Endothelial cell of umbilical vein (primary cell): ENCODE results near the gene PID1. TPM values are rescaled to one million over a fixed set of nuclear protein-coding genes. Genes with fewer than 3 reads are reported as not detected.

Experiments used
- BruUV-seq: library from RNA; stranded (reverse); fragments of 400-500 nt; replicated peaks from 2 replicates; lab custom pipeline; 2021; lab: Mats Ljungman, UMichigan
- CTCF ChIA-PET: fragments of 300-600, 350-600 bp; sonication (Branson Sonifier 250); formaldehyde crosslinking; loops from one replicate; lab custom pipeline; 2021; ENCODE audit warnings: antibody characterized with exemption, inconsistent platforms; lab: Charles Lee
- POLR2A ChIA-PET: fragments of 300-600, 350-600 bp; sonication (Branson Sonifier 250); formaldehyde crosslinking; loops from one replicate; lab custom pipeline; 2021; ENCODE audit warnings: antibody characterized with exemption, inconsistent platforms; lab: Charles Lee
- DNase-seq: peaks from one replicate; pipeline ENCODE4 v3.0.0-alpha.2; 2011; ENCODE audit warnings: low read depth, low spot score
- FAIRE-seq: peaks from 2 replicates; lab custom pipeline; 2011; peaks lifted over from hg19 to GRCh38; lab: Jason Lieb, UNC
- H2AFZ ChIP-seq: 2 replicates; pipeline ENCODE4 v1.6.0; 2012; ENCODE audit warnings: low read depth, low read length, control low read depth, inconsistent platforms
- H3K27ac ChIP-seq: 2 replicates; pipeline ENCODE4 v1.5.1; 2011; ENCODE audit warnings: low read depth, mild to moderate bottlenecking, control low read depth, low read length, moderate library complexity; ENCODE audit not compliant: insufficient read depth
- H3K27me3 ChIP-seq, 2 experiments: 2 replicates each; pipeline versions ENCODE4 v1.6.0 to v1.6.1; 2011; ENCODE audit warnings: low read length in 2 of 2, mixed read lengths in 1 of 2; ENCODE audit not compliant: control insufficient read depth in 2 of 2, insufficient read depth in 2 of 2
- H3K36me3 ChIP-seq, 2 experiments: 2 replicates in 1 of 2; 3 replicates in 1 of 2; pipeline ENCODE4 v1.5.1; 2011; ENCODE audit warnings: low read length in 2 of 2, mild to moderate bottlenecking in 1 of 2, moderate library complexity in 1 of 2; ENCODE audit not compliant: control insufficient read depth in 2 of 2, insufficient read depth in 2 of 2; ENCODE audit errors: extremely low read depth in 1 of 2
- H3K4me1 ChIP-seq: 3 replicates; pipeline ENCODE4 v1.5.1; 2011; ENCODE audit warnings: mild to moderate bottlenecking, low read length; ENCODE audit not compliant: control insufficient read depth, insufficient read depth; ENCODE audit errors: extremely low read depth
- H3K4me2 ChIP-seq: 2 replicates; pipeline ENCODE4 v1.6.1; 2011; ENCODE audit warnings: low read length, control low read depth, mixed read lengths; ENCODE audit not compliant: insufficient read depth
- H3K4me3 ChIP-seq, 3 experiments: fragments of 200-600 bp in 1 of 3; sonication (generic), shearing (Covaris generic) in 1 of 3; replicated peaks in 1 of 3; 2 replicates each; pipeline ENCODE4 v1.5.1; 2011 to 2016; ENCODE audit warnings: control low read depth in 3 of 3, low read length in 3 of 3, mild to moderate bottlenecking in 2 of 3, inconsistent platforms in 1 of 3, low read depth in 1 of 3, moderate library complexity in 1 of 3; ENCODE audit not compliant: insufficient read depth in 1 of 3
- H3K79me2 ChIP-seq: 2 replicates; pipeline ENCODE4 v1.6.0; 2012; ENCODE audit warnings: low read length, inconsistent platforms; ENCODE audit not compliant: control insufficient read depth, insufficient read depth
- H3K9ac ChIP-seq: replicated peaks from 2 replicates; pipeline ENCODE3; 2011; ENCODE audit warnings: low read length, control low read depth; ENCODE audit not compliant: insufficient read depth; ENCODE audit errors: extremely low read depth
- H3K9me1 ChIP-seq: replicated peaks from 3 replicates; pipeline ENCODE4 v1.6.0; 2011; ENCODE audit warnings: mild to moderate bottlenecking, low read length; ENCODE audit not compliant: control insufficient read depth, insufficient read depth; ENCODE audit errors: extremely low read depth
- H3K9me3 ChIP-seq: replicated peaks from 2 replicates; pipeline ENCODE4 v1.5.1; 2012; ENCODE audit warnings: low read length, inconsistent platforms; ENCODE audit not compliant: control insufficient read depth, insufficient read depth
- H4K20me1 ChIP-seq: replicated peaks from 2 replicates; pipeline ENCODE3; 2011; ENCODE audit warnings: mild to moderate bottlenecking, low read length; ENCODE audit not compliant: control insufficient read depth, insufficient read depth; ENCODE audit errors: extremely low read depth
- CTCF ChIP-seq, 2 donors: IDR thresholded peaks; 1 replicate in 1 of 2; 2 replicates in 1 of 2; pipeline ENCODE4 v1.5.1; 2011; ENCODE audit warnings: low read length in 2 of 2, mild to moderate bottlenecking in 2 of 2, moderate library complexity in 2 of 2, control low read depth in 1 of 2, inconsistent platforms in 1 of 2, low read depth in 1 of 2; ENCODE audit not compliant: insufficient read depth in 1 of 2; ENCODE audit errors: extremely low read depth in 1 of 2
- EZH2 ChIP-seq: IDR thresholded peaks from 2 replicates; pipeline ENCODE4 v1.6.1; 2012; ENCODE audit warnings: borderline replicate concordance, low read depth, mild to moderate bottlenecking, moderate library complexity, low read length, inconsistent platforms; ENCODE audit not compliant: severe bottlenecking
- FOS ChIP-seq: IDR thresholded peaks from 2 replicates; pipeline ENCODE4 v1.6.1; 2011; ENCODE audit warnings: mild to moderate bottlenecking, low read length, moderate library complexity, borderline replicate concordance; ENCODE audit not compliant: insufficient read depth
- GATA2 ChIP-seq: IDR thresholded peaks from 2 replicates; pipeline ENCODE4 v1.7.0; 2011; ENCODE audit warnings: low read depth, mild to moderate bottlenecking, moderate library complexity, mixed read lengths, low read length; ENCODE audit not compliant: insufficient read length, insufficient read depth
- MAX ChIP-seq: IDR thresholded peaks from 2 replicates; pipeline ENCODE4 v1.6.1; 2011; ENCODE audit not compliant: insufficient read depth, insufficient read length
- MYC ChIP-seq: IDR thresholded peaks from one replicate; pipeline ENCODE4 v1.6.1; 2011; ENCODE audit warnings: mild to moderate bottlenecking, low read depth, low read length
- POLR2A ChIP-seq: IDR thresholded peaks from 2 replicates; pipeline ENCODE4 v1.6.1; 2012; ENCODE audit warnings: low read depth, mild to moderate bottlenecking, control low read depth, low read length
- POLR2AphosphoS5 ChIP-seq: IDR thresholded peaks from 2 replicates; pipeline ENCODE4 v1.6.1; 2012; ENCODE audit warnings: low read depth, mild to moderate bottlenecking, control low read depth, low read length, moderate library complexity; ENCODE audit not compliant: insufficient read depth
- dilution Hi-C: fragments of 300-500 bp; cut with MboI; formaldehyde crosslinking; loops from one replicate; pipeline ENCODE4 v1.15.0; 2019; ENCODE audit warnings: low sequenced_read_pairs; ENCODE audit not compliant: extremely low pct_ligation_motif_present
- intact Hi-C: fragments of 100-400 bp; cut with micrococcal nuclease; formaldehyde crosslinking; loops from one replicate; pipeline ENCODE4 v1.10.0; 2022
- polyA plus RNA-seq, 4 experiments: library from polyadenylated mRNA; depleted of rRNA in 3 of 4; stranded (reverse) in 3 of 4; unstranded in 1 of 4; fragments of >200 nt; gene quantifications; 2 replicates each; pipeline versions ENCODE4 v1.2.1 to v1.2.3, GENCODE V29; 2011 to 2012; ENCODE audit warnings: missing spikeins in 1 of 4
- total RNA-seq: library from RNA; stranded (reverse); gene quantifications from 2 replicates; pipeline ENCODE4 v1.2.3, GENCODE V29; 2021

The PID1 gene
- total and polyA plus RNA-seq, 2 donors (not counting 3 experiments of a cell fraction or from before 2014, with no cell fraction given): not detected

GRCh38 chr2:229218329-229218921, 52.7 kb downstream of the PID1 start:
- H2AFZ ChIP-seq: no peak overlapping the region
- no TSS peak for BruUV-seq
- H3K4me2 ChIP-seq: no peak overlapping the region
- no peak overlapping the region for H3K4me3 ChIP-seq
- no peak for FAIRE-seq
- H3K27ac ChIP-seq: no peak overlapping the region
- H3K9ac ChIP-seq: no peak overlapping the region
- peaks cover 4% of the 10 kb centered on the region for H3K9me3 ChIP-seq
- TF ChIP-seq EZH2: no peak
- no peak for TF ChIP-seq CTCF (IDR thresholded peaks at IDR 0.05; ENCODE audit: extremely low read depth in 1 of 2, insufficient read depth in 1 of 2, low read depth in 1 of 2, low read length in 2 of 2)
- TF ChIP-seq POLR2A: no peak
- no peaks in the 10 kb centered on the region for H3K79me2 ChIP-seq
- no peaks in the 10 kb centered on the region for H3K4me1 ChIP-seq
- DNase-seq: no peak
- intact Hi-C loops (no loop called here), dilution Hi-C loops (no loop called here)
- H3K36me3 ChIP-seq: no peaks in the 10 kb centered on the region
- H3K9me1 ChIP-seq: no peaks in the 10 kb centered on the region
- no peaks in the 10 kb centered on the region for H4K20me1 ChIP-seq
- no peaks in the 10 kb centered on the region for H3K27me3 ChIP-seq
- CTCF ChIA-PET: no interaction called here
- POLR2A ChIA-PET: no interaction called here

GRCh38 chr2:229212241-229212640, 58.8 kb downstream of the PID1 start:
- Histone ChIP-seq H3K4me2 (no peak overlapping the region), H3K27me3 (no peaks in the 10 kb centered on the region), H3K79me2 (no peaks in the 10 kb centered on the region), H4K20me1 (no peaks in the 10 kb centered on the region), H2AFZ (no peak overlapping the region), H3K9me1 (no peaks in the 10 kb centered on the region), H3K27ac (no peak overlapping the region), H3K4me1 (no peaks in the 10 kb centered on the region), H3K4me3 (no peak overlapping the region), H3K9me3 (peaks cover 2% of the 10 kb centered on the region), H3K9ac (no peak overlapping the region), H3K36me3 (no peaks in the 10 kb centered on the region)
- FAIRE-seq: no peak
- intact Hi-C loops: no loop called here
- dilution Hi-C loops: no loop called here
- TF ChIP-seq EZH2: no peak
- no peak for TF ChIP-seq MYC
- TF ChIP-seq GATA2: no peak
- no peak for TF ChIP-seq POLR2A
- TF ChIP-seq POLR2AphosphoS5: no peak
- TF ChIP-seq MAX: no peak
- TF ChIP-seq CTCF (IDR thresholded peaks at IDR 0.05; ENCODE audit: extremely low read depth in 1 of 2, insufficient read depth in 1 of 2, low read depth in 1 of 2, low read length in 2 of 2): no peak
- no peak for TF ChIP-seq FOS
- no peak for DNase-seq
- ChIA-PET CTCF (no interaction called here), POLR2A (no interaction called here)
- BruUV-seq: no TSS peak
